Measurements from ENCODE around the gene CHST3. TPM values are rescaled to one million over a fixed set of nuclear protein-coding genes. Genes with fewer than 3 reads are reported as not detected.

The CHST3 gene
- total RNA-seq, 1 donor: 43.1 TPM

DNA sequence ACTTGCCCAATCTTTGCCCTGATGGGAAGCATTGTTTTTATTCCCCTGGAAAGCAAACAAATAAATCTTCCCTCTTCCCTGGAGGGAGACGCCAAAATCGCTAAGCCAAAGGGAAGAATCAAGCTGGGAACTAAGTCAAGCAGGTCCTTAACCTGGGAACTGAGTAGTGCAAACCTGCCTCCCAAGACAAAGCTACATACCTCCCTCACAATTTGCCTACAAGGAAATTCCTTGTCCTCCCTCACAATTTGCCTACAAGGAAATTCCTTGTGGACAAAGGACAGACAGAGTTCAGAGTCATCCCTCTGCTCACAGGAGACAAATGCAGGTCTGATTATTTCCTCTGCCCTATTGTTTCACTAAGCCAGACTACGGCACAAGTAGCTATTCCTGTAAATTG, 73.6 kb downstream of the CHST3 start:
- peak; percentile 34 for DNase-seq (ENCODE audit: insufficient read length, low spot score, missing footprints)
- Histone ChIP-seq H2AFZ (ENCODE audit: low read length) (no peak overlapping the region), H3K4me1 (ENCODE audit: insufficient read depth, low read length) (peaks cover 11% of the 10 kb centered on the region), H3K27ac (ENCODE audit: low read depth, low read length) (no peak overlapping the region), H3K27me3 (ENCODE audit: insufficient read depth, low read length) (no peaks in the 10 kb centered on the region), H4K20me1 (ENCODE audit: insufficient read depth, low read length) (no peaks in the 10 kb centered on the region), H3K4me2 (ENCODE audit: insufficient read depth, low read length) (no peak overlapping the region), H3K9me3 (ENCODE audit: low read depth, low read length) (no peaks in the 10 kb centered on the region), H3K79me2 (ENCODE audit: insufficient read depth, low read length) (no peaks in the 10 kb centered on the region), H3K36me3 (ENCODE audit: insufficient read depth, low read length) (no peaks in the 10 kb centered on the region), H3K4me3 (ENCODE audit: insufficient read depth, low read length) (no peak overlapping the region)
- TF ChIP-seq, protein P1, sequence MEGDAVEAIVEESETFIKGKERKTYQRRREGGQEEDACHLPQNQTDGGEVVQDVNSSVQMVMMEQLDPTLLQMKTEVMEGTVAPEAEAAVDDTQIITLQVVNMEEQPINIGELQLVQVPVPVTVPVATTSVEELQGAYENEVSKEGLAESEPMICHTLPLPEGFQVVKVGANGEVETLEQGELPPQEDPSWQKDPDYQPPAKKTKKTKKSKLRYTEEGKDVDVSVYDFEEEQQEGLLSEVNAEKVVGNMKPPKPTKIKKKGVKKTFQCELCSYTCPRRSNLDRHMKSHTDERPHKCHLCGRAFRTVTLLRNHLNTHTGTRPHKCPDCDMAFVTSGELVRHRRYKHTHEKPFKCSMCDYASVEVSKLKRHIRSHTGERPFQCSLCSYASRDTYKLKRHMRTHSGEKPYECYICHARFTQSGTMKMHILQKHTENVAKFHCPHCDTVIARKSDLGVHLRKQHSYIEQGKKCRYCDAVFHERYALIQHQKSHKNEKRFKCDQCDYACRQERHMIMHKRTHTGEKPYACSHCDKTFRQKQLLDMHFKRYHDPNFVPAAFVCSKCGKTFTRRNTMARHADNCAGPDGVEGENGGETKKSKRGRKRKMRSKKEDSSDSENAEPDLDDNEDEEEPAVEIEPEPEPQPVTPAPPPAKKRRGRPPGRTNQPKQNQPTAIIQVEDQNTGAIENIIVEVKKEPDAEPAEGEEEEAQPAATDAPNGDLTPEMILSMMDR (IDR thresholded peaks at IDR 0.05; ENCODE audit: extremely low read depth, low read depth, low read length): no peak

DNA sequence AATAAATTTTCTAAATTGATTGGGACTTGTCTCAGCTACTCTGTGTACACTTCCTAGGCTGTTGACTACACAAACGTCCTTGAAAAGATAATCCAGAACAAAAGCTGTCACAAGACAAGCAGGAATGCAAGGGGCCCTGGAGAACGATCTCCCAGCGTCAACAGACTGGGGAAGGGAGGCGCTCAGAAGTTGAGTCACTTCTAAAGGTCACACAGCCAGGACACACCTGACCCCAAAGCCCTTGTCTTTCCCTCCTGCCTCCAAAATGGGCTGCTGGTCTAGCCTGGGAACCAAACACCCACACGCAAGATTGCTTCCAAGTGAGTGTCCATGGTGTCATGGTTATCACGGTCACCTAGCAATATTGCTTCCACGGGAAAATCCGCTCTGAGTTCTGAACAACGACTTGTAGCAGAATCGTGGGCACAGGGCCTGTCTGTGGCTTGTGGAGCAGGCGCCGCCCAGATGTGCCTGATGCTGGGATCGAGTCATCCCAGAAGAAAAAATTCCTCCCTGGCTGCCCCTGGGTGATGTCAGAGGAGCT, 74.3 kb downstream of the CHST3 start:
- H3K9me3 ChIP-seq (ENCODE audit: low read depth, low read length): no peaks in the 10 kb centered on the region
- H3K27ac ChIP-seq (ENCODE audit: low read depth, low read length): no peak overlapping the region
- no peak overlapping the region for H2AFZ ChIP-seq (ENCODE audit: low read length)
- no peaks in the 10 kb centered on the region for H3K79me2 ChIP-seq (ENCODE audit: insufficient read depth, low read length)
- TF ChIP-seq, protein P1 (IDR thresholded peaks at IDR 0.05; ENCODE audit: extremely low read depth, low read depth, low read length): no peak
- no peak overlapping the region for H3K4me2 ChIP-seq (ENCODE audit: insufficient read depth, low read length)
- no peaks in the 10 kb centered on the region for H4K20me1 ChIP-seq (ENCODE audit: insufficient read depth, low read length)
- H3K4me3 ChIP-seq (ENCODE audit: insufficient read depth, low read length): no peak overlapping the region
- H3K4me1 ChIP-seq (ENCODE audit: insufficient read depth, low read length): peaks cover 11% of the 10 kb centered on the region
- no peaks in the 10 kb centered on the region for H3K27me3 ChIP-seq (ENCODE audit: insufficient read depth, low read length)
- H3K36me3 ChIP-seq (ENCODE audit: insufficient read depth, low read length): no peaks in the 10 kb centered on the region
- peak; percentile 96 for DNase-seq (ENCODE audit: insufficient read length, low spot score, missing footprints)

DNA sequence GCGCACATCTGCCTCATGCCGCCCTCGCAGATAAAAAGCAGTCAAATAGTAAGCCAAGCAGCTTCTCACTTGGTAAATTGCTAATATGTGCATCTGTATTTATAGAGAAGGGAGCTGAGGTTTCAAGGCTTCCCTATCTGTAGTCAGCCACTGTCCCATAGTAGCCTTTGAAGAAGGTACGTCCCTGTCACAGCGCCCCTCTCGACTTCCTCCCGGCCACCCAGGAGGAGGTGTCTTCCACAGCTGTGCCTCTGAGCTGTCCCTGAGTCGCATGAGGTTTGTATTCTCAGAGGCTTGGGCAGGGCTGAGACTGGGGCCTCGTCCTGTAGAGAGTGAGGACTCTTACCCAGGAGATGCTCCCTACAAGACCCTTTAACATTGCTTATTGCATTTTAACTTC, 75.2 kb downstream of the CHST3 start:
- Histone ChIP-seq H3K27me3 (ENCODE audit: insufficient read depth, low read length) (no peaks in the 10 kb centered on the region), H3K9me3 (ENCODE audit: low read depth, low read length) (no peaks in the 10 kb centered on the region), H2AFZ (ENCODE audit: low read length) (no peak overlapping the region), H3K79me2 (ENCODE audit: insufficient read depth, low read length) (no peaks in the 10 kb centered on the region), H3K27ac (ENCODE audit: low read depth, low read length) (no peak overlapping the region), H3K36me3 (ENCODE audit: insufficient read depth, low read length) (no peaks in the 10 kb centered on the region), H3K4me3 (ENCODE audit: insufficient read depth, low read length) (no peak overlapping the region), H3K4me2 (ENCODE audit: insufficient read depth, low read length) (no peak overlapping the region), H4K20me1 (ENCODE audit: insufficient read depth, low read length) (no peaks in the 10 kb centered on the region), H3K4me1 (ENCODE audit: insufficient read depth, low read length) (peaks cover 11% of the 10 kb centered on the region)
- TF ChIP-seq, protein P1 (IDR thresholded peaks at IDR 0.05; ENCODE audit: extremely low read depth, low read depth, low read length): no peak
- DNase-seq (ENCODE audit: insufficient read length, low spot score, missing footprints): no peak

DNA sequence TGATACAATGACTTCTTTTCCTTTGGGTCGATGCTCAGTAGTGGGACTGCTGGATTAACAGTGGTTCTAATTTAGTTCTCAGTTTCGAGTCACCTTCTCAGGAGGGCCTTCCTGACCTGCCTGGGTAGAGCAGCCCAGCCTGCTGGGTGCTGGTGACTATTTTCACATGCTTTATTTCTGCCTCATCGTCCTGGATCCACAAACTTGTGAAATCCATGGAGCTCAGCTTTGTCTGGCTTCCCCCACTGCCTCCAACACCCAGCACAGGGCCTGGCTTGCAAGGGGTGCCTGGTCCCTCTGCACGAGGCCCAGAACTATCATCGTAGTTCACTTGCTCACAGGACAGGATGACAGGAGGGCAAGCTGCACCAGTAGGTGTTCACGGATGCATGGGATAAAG, 77.3 kb downstream of the CHST3 start:
- DNase-seq (ENCODE audit: insufficient read length, low spot score, missing footprints): peak; percentile 61
- H3K9me3 ChIP-seq (ENCODE audit: low read depth, low read length): no peaks in the 10 kb centered on the region
- H2AFZ ChIP-seq (ENCODE audit: low read length): no peak overlapping the region
- TF ChIP-seq, protein P1 (IDR thresholded peaks at IDR 0.05; ENCODE audit: extremely low read depth, low read depth, low read length): no peak
- no peak overlapping the region for H3K4me2 ChIP-seq (ENCODE audit: insufficient read depth, low read length)
- H3K79me2 ChIP-seq (ENCODE audit: insufficient read depth, low read length): no peaks in the 10 kb centered on the region
- H3K36me3 ChIP-seq (ENCODE audit: insufficient read depth, low read length): no peaks in the 10 kb centered on the region
- no peak overlapping the region for H3K27ac ChIP-seq (ENCODE audit: low read depth, low read length)
- H4K20me1 ChIP-seq (ENCODE audit: insufficient read depth, low read length): no peaks in the 10 kb centered on the region
- H3K27me3 ChIP-seq (ENCODE audit: insufficient read depth, low read length): no peaks in the 10 kb centered on the region
- peaks cover 11% of the 10 kb centered on the region for H3K4me1 ChIP-seq (ENCODE audit: insufficient read depth, low read length)
- H3K4me3 ChIP-seq (ENCODE audit: insufficient read depth, low read length): no peak overlapping the region

Data from osteoblast (primary cell).